ENCODE data around the gene RPS21. TPM values are rescaled to one million over a fixed set of nuclear protein-coding genes. Genes with fewer than 3 reads are reported as not detected.

RPS21 gene
- total and polyA plus RNA-seq, 2 of the 13 experiments (the other 11 are each of a cell fraction or from before 2014, with no cell fraction given): 2,647 to 11,063 TPM

DNA sequence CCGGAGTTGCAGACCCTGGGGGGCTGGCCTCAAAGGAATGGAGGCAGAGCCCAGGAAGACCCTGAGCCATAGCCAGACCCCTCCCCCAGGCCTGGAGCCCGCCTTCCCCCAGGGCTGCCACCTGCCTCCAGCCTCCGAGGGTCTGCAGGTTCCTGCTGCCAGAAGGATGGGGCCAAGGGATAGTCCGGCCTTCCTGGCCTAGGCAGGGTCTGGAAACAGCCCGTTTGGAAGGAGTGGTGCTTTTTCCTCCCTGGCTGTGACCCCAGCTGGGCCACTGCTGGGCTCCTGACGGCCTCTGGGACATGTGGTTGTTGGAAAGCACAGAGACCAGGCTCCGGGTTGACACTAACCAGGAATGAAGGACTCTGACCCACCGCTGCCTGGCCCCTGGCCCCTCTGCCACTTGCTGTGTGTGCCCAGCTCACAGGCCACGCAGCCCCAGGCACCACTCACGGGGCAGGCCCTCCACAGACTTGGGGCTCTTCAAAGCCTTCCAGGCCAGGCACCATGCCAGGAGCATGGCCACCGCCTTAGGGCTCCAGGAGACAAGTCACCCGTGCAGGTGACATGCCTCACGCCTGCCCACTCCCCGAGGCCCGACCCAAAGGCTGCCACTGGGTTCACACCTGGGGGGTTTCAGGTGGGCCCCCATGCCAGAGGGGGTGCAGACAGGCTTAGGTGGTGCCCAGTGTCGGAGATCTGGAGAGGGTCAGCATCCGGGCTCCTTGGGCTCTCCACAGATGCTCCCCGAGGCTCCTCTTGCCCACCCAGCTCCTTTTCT, 15.9 kb upstream of the RPS21 start (continued):
- TF ChIP-seq, protein P1, sequence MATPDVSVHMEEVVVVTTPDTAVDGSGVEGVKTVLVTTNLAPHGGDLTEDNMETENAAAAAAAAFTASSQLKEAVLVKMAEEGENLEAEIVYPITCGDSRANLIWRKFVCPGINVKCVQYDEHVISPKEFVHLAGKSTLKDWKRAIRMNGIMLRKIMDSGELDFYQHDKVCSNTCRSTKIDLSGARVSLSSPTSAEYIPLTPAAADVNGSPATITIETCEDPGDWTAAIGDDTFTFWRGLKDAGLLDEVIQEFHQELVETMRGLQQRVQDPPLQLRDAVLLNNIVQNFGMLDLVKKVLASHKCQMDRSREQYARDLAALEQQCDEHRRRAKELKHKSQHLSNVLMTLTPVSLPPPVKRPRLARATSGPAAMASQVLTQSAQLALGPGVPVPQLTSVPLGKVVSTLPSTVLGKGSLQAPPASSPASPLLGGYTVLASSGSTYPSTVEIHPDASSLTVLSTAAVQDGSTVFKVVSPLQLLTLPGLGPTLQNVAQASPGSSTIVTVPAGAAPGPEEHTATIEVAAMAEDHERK (CRISPR knock-in tag; IDR thresholded peaks at IDR 0.05; ENCODE audit: low read depth): no peak
- TF ChIP-seq, protein P2, sequence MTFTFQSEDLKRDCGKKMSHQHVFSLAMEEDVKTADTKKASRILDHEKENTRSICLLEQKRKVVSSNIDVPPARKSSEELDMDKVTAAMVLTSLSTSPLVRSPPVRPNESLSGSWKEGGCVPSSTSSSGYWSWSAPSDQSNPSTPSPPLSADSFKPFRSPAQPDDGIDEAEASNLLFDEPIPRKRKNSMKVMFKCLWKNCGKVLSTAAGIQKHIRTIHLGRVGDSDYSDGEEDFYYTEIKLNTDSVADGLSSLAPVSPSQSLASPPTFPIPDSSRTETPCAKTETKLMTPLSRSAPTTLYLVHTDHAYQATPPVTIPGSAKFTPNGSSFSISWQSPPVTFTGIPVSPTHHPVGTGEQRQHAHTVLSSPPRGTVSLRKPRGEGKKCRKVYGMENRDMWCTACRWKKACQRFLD (CRISPR knock-in tag; IDR thresholded peaks at IDR 0.05; ENCODE audit: borderline replicate concordance): 0 out of 2 replicates have a peak, but pooled peaks have one; percentile 28
- TF ChIP-seq, protein P3, sequence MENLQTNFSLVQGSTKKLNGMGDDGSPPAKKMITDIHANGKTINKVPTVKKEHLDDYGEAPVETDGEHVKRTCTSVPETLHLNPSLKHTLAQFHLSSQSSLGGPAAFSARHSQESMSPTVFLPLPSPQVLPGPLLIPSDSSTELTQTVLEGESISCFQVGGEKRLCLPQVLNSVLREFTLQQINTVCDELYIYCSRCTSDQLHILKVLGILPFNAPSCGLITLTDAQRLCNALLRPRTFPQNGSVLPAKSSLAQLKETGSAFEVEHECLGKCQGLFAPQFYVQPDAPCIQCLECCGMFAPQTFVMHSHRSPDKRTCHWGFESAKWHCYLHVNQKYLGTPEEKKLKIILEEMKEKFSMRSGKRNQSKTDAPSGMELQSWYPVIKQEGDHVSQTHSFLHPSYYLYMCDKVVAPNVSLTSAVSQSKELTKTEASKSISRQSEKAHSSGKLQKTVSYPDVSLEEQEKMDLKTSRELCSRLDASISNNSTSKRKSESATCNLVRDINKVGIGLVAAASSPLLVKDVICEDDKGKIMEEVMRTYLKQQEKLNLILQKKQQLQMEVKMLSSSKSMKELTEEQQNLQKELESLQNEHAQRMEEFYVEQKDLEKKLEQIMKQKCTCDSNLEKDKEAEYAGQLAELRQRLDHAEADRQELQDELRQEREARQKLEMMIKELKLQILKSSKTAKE (CRISPR knock-in tag; IDR thresholded peaks at IDR 0.05; ENCODE audit: borderline replicate concordance): no peak
- TF ChIP-seq ZFP41 (CRISPR knock-in tag; IDR thresholded peaks at IDR 0.05; ENCODE audit: borderline replicate concordance) (peak; percentile 95), RBAK (CRISPR knock-in tag; IDR thresholded peaks at IDR 0.05) (no peak), ZFP36 (IDR thresholded peaks at IDR 0.05; ENCODE audit: borderline replicate concordance, low read depth, low read length, partially characterized antibody) (no peak)
- TF ChIP-seq, protein P4, sequence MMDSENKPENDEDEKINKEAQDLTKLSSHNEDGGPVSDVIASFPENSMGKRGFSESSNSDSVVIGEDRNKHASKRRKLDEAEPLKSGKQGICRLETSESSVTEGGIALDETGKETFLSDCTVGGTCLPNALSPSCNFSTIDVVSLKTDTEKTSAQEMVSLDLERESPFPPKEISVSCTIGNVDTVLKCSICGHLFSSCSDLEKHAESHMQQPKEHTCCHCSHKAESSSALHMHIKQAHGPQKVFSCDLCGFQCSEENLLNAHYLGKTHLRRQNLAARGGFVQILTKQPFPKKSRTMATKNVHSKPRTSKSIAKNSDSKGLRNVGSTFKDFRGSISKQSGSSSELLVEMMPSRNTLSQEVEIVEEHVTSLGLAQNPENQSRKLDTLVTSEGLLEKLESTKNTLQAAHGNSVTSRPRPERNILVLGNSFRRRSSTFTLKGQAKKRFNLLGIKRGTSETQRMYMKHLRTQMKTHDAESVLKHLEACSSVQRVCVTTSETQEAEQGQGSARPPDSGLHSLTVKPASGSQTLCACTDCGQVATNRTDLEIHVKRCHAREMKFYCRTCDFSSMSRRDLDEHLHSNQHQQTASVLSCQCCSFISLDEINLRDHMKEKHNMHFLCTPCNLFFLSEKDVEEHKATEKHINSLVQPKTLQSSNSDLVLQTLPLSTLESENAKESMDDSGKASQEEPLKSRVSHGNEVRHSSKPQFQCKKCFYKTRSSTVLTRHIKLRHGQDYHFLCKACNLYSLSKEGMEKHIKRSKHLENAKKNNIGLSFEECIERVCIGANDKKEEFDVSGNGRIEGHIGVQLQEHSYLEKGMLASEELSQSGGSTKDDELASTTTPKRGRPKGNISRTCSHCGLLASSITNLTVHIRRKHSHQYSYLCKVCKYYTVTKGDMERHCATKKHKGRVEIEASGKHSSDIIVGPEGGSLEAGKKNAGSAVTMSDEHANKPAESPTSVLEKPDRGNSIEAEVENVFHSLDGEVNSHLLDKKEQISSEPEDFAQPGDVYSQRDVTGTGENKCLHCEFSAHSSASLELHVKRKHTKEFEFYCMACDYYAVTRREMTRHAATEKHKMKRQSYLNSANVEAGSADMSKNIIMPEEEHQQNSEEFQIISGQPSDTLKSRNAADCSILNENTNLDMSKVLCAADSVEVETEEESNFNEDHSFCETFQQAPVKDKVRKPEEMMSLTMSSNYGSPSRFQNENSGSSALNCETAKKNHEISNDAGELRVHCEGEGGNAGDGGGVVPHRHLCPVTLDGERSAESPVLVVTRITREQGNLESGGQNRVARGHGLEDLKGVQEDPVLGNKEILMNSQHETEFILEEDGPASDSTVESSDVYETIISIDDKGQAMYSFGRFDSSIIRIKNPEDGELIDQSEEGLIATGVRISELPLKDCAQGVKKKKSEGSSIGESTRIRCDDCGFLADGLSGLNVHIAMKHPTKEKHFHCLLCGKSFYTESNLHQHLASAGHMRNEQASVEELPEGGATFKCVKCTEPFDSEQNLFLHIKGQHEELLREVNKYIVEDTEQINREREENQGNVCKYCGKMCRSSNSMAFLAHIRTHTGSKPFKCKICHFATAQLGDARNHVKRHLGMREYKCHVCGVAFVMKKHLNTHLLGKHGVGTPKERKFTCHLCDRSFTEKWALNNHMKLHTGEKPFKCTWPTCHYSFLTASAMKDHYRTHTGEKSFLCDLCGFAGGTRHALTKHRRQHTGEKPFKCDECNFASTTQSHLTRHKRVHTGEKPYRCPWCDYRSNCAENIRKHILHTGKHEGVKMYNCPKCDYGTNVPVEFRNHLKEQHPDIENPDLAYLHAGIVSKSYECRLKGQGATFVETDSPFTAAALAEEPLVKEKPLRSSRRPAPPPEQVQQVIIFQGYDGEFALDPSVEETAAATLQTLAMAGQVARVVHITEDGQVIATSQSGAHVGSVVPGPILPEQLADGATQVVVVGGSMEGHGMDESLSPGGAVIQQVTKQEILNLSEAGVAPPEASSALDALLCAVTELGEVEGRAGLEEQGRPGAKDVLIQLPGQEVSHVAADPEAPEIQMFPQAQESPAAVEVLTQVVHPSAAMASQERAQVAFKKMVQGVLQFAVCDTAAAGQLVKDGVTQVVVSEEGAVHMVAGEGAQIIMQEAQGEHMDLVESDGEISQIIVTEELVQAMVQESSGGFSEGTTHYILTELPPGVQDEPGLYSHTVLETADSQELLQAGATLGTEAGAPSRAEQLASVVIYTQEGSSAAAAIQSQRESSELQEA (CRISPR knock-in tag; IDR thresholded peaks at IDR 0.05; ENCODE audit: not compliant biosample characterization): no peak
- TF ChIP-seq, protein P5, sequence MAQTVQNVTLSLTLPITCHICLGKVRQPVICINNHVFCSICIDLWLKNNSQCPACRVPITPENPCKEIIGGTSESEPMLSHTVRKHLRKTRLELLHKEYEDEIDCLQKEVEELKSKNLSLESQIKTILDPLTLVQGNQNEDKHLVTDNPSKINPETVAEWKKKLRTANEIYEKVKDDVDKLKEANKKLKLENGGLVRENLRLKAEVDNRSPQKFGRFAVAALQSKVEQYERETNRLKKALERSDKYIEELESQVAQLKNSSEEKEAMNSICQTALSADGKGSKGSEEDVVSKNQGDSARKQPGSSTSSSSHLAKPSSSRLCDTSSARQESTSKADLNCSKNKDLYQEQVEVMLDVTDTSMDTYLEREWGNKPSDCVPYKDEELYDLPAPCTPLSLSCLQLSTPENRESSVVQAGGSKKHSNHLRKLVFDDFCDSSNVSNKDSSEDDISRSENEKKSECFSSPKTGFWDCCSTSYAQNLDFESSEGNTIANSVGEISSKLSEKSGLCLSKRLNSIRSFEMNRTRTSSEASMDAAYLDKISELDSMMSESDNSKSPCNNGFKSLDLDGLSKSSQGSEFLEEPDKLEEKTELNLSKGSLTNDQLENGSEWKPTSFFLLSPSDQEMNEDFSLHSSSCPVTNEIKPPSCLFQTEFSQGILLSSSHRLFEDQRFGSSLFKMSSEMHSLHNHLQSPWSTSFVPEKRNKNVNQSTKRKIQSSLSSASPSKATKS (CRISPR knock-in tag; IDR thresholded peaks at IDR 0.05): no peak
- TF ChIP-seq, protein P6, sequence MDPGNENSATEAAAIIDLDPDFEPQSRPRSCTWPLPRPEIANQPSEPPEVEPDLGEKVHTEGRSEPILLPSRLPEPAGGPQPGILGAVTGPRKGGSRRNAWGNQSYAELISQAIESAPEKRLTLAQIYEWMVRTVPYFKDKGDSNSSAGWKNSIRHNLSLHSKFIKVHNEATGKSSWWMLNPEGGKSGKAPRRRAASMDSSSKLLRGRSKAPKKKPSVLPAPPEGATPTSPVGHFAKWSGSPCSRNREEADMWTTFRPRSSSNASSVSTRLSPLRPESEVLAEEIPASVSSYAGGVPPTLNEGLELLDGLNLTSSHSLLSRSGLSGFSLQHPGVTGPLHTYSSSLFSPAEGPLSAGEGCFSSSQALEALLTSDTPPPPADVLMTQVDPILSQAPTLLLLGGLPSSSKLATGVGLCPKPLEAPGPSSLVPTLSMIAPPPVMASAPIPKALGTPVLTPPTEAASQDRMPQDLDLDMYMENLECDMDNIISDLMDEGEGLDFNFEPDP (CRISPR knock-in tag; conservative IDR thresholded peaks at IDR 0.05): no peak

Measured in HepG2 (cell line).